HCT116 (cell line): Measurements from ENCODE around the gene SET.

Experiments
- ATF3 ChIP-seq: IDR thresholded peaks from 2 replicates; pipeline ENCODE4 v1.6.1; 2012
- CTCF ChIP-seq, 3 experiments: fragments of 200-600 bp in 1 of 3; sonication (generic) in 1 of 3; IDR thresholded peaks in 2 of 3; conservative IDR thresholded peaks in 1 of 3; 2 replicates each; pipeline ENCODE4 v1.5.1; 2012 to 2017; ENCODE audit warnings: low read depth in 2 of 3, low read length in 2 of 3, antibody characterized with exemption in 1 of 3, borderline replicate concordance in 1 of 3, control low read depth in 1 of 3, mild to moderate bottlenecking in 1 of 3, mixed read lengths in 1 of 3, mixed run types in 1 of 3, moderate library complexity in 1 of 3; ENCODE audit not compliant: insufficient read depth in 1 of 3
- EZH2 ChIP-seq: fragments of 200-600 bp; sonication (generic); IDR thresholded peaks from 2 replicates; pipeline ENCODE4 v1.6.1; 2017; ENCODE audit warnings: antibody characterized with exemption, mixed run types
- EZH2phosphoT487 ChIP-seq: fragments of 200-600 bp; IDR thresholded peaks from 2 replicates; pipeline ENCODE4 v1.6.1; 2018; ENCODE audit warnings: antibody characterized with exemption, borderline replicate concordance
- POLR2A ChIP-seq: IDR thresholded peaks from 2 replicates; pipeline ENCODE4 v1.7.0; 2011; ENCODE audit warnings: borderline replicate concordance; ENCODE audit not compliant: insufficient read depth, insufficient read length; ENCODE audit errors: extremely low read depth
- SIN3A ChIP-seq: IDR thresholded peaks from 2 replicates; pipeline ENCODE4 v1.6.1; 2012; ENCODE audit warnings: low read depth

- no peak for TF ChIP-seq POLR2A
- TF ChIP-seq SIN3A: no peak
- no peak for TF ChIP-seq EZH2
- no peak for TF ChIP-seq EZH2phosphoT487
- TF ChIP-seq ATF3: no peak
- no peak for TF ChIP-seq CTCF (IDR thresholded peaks at IDR 0.05 in 2 of 3, conservative IDR thresholded peaks at IDR 0.05 in 1 of 3; ENCODE audit: borderline replicate concordance in 1 of 3, insufficient read depth in 1 of 3, low read depth in 2 of 3, low read length in 2 of 3)
Observed at GRCh38 chr9:128651798-128652197, 37.2 kb upstream of the SET start.
